ENCODE results near the gene INCENP. TPM values are rescaled to one million over a fixed set of nuclear protein-coding genes. Genes with fewer than 3 reads are reported as not detected.

Gene INCENP
- total and polyA plus RNA-seq, 10 of the 15 experiments (the other 5 are each of a cell fraction or from before 2014, with no cell fraction given) = 1.4 to 96.8 (median 29.0) TPM

DNA sequence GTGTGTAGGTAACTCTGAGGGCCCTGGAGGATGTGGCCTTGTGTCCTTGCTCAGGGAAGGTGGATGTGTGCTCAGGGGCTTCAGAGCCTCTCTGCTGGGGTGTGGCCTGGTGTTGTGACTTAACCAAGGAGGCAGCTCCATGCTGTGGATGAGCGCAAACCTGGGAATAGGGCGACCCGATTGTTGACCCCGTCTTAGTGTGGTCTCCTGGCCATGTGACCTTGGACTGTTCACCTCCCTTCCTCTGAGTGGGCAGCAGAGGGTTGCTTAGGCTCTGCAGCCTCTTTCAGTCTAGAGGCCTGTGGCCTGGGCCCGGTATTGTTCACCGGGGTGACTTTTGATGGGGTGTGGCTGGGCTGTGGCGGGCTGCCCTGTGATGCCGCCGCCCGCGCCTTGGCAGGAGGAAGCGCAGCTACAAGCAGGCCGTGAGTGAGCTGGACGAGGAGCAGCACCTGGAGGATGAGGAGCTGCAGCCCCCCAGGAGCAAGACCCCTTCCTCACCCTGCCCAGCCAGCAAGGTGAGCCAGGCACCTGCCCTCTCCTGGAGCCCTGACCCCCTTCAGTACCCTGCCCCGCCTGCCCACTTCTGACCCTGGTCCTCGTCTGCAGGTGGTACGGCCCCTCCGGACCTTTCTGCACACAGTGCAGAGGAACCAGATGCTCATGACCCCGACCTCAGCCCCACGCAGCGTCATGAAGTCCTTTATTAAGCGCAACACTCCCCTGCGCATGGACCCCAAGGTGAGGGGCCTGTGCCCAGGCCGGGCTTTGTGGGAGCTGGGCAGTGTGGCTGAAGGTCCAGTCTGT is 16.7 kb downstream of the INCENP start:
- no peaks in the 10 kb centered on the region for H3K4me1 ChIP-seq (ENCODE audit: control insufficient read depth, insufficient read depth, low read length)
- POLR2A ChIA-PET = no interaction called here
- ATAC-seq (no peak), FAIRE-seq (no peak), DNase-seq (ENCODE audit: low read depth, low spot score) (no peak)
- no TSS peak for BruUV-seq (replicated peaks)
- H3K36me3 ChIP-seq (ENCODE audit: control insufficient read depth in 2 of 2, insufficient read depth in 2 of 2, low read length in 1 of 2) = peaks cover 40 to 64% of the 10 kb centered on the region in 2 experiments
- no peak overlapping the region for H3K4me2 ChIP-seq (ENCODE audit: control insufficient read depth, insufficient read depth)
- H3K9me3 ChIP-seq (replicated peaks; ENCODE audit: control insufficient read depth, insufficient read depth, low read length) = no peaks in the 10 kb centered on the region
- RAD21 ChIA-PET (ENCODE audit: unreplicated experiment) = no interaction called here
- CTCF ChIA-PET = no interaction called here
- no peaks in the 10 kb centered on the region for H3K27me3 ChIP-seq (replicated peaks in 1 of 2; ENCODE audit: control insufficient read depth in 2 of 2, insufficient read depth in 2 of 2, low read length in 1 of 2)
- 98% methylated on average over 24 of the region's 24 CpGs for WGBS (ENCODE audit: insufficient coverage, insufficient replicate concordance, low lambda C conversion rate, missing lambda C conversion rate)
- TF ChIP-seq YY1 (IDR thresholded peaks at IDR 0.05; ENCODE audit: low read depth, low read length) (no peak), SRF (IDR thresholded peaks at IDR 0.05; ENCODE audit: low read depth in 2 of 2, low read length in 2 of 2) (no peak), MXI1 (IDR thresholded peaks at IDR 0.05; ENCODE audit: low read depth, low read length) (no peak), LARP7 (IDR thresholded peaks at IDR 0.05) (no peak), RELA (IDR thresholded peaks at IDR 0.05; ENCODE audit: borderline replicate concordance, partially characterized antibody) (no peak), SMAD5 (IDR thresholded peaks at IDR 0.05; ENCODE audit: low read depth) (no peak), POU2F2 (IDR thresholded peaks at IDR 0.05; ENCODE audit: borderline replicate concordance, low read depth, low read length) (no peak), HDAC6 (IDR thresholded peaks at IDR 0.05; ENCODE audit: unreplicated experiment) (no peak), SMC3 (IDR thresholded peaks at IDR 0.05; ENCODE audit: borderline replicate concordance, low read length) (no peak), BACH1 (IDR thresholded peaks at IDR 0.05; ENCODE audit: borderline replicate concordance) (no peak)
- TF ChIP-seq, protein P1, sequence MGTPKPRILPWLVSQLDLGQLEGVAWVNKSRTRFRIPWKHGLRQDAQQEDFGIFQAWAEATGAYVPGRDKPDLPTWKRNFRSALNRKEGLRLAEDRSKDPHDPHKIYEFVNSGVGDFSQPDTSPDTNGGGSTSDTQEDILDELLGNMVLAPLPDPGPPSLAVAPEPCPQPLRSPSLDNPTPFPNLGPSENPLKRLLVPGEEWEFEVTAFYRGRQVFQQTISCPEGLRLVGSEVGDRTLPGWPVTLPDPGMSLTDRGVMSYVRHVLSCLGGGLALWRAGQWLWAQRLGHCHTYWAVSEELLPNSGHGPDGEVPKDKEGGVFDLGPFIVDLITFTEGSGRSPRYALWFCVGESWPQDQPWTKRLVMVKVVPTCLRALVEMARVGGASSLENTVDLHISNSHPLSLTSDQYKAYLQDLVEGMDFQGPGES (IDR thresholded peaks at IDR 0.05) = no peak
- TF ChIP-seq, protein P2, sequence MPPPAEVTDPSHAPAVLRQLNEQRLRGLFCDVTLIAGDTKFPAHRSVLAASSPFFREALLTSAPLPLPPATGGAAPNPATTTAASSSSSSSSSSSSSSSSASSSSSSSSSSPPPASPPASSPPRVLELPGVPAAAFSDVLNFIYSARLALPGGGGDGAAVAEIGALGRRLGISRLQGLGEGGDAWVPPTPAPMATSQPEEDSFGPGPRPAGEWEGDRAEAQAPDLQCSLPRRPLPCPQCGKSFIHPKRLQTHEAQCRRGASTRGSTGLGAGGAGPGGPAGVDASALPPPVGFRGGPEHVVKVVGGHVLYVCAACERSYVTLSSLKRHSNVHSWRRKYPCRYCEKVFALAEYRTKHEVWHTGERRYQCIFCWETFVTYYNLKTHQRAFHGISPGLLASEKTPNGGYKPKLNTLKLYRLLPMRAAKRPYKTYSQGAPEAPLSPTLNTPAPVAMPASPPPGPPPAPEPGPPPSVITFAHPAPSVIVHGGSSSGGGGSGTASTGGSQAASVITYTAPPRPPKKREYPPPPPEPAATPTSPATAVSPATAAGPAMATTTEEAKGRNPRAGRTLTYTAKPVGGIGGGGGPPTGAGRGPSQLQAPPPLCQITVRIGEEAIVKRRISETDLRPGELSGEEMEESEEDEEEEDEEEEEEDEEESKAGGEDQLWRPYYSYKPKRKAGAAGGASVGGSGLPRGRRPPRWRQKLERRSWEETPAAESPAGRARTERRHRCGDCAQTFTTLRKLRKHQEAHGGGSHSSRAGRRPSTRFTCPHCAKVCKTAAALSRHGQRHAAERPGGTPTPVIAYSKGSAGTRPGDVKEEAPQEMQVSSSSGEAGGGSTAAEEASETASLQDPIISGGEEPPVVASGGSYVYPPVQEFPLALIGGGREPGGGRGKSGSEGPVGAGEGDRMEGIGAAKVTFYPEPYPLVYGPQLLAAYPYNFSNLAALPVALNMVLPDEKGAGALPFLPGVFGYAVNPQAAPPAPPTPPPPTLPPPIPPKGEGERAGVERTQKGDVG (CRISPR knock-in tag; IDR thresholded peaks at IDR 0.05) = no peak
- TF ChIP-seq, protein P3, sequence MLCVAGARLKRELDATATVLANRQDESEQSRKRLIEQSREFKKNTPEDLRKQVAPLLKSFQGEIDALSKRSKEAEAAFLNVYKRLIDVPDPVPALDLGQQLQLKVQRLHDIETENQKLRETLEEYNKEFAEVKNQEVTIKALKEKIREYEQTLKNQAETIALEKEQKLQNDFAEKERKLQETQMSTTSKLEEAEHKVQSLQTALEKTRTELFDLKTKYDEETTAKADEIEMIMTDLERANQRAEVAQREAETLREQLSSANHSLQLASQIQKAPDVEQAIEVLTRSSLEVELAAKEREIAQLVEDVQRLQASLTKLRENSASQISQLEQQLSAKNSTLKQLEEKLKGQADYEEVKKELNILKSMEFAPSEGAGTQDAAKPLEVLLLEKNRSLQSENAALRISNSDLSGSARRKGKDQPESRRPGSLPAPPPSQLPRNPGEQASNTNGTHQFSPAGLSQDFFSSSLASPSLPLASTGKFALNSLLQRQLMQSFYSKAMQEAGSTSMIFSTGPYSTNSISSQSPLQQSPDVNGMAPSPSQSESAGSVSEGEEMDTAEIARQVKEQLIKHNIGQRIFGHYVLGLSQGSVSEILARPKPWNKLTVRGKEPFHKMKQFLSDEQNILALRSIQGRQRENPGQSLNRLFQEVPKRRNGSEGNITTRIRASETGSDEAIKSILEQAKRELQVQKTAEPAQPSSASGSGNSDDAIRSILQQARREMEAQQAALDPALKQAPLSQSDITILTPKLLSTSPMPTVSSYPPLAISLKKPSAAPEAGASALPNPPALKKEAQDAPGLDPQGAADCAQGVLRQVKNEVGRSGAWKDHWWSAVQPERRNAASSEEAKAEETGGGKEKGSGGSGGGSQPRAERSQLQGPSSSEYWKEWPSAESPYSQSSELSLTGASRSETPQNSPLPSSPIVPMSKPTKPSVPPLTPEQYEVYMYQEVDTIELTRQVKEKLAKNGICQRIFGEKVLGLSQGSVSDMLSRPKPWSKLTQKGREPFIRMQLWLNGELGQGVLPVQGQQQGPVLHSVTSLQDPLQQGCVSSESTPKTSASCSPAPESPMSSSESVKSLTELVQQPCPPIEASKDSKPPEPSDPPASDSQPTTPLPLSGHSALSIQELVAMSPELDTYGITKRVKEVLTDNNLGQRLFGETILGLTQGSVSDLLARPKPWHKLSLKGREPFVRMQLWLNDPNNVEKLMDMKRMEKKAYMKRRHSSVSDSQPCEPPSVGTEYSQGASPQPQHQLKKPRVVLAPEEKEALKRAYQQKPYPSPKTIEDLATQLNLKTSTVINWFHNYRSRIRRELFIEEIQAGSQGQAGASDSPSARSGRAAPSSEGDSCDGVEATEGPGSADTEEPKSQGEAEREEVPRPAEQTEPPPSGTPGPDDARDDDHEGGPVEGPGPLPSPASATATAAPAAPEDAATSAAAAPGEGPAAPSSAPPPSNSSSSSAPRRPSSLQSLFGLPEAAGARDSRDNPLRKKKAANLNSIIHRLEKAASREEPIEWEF (IDR thresholded peaks at IDR 0.05; ENCODE audit: insufficient replicate concordance, low read depth, low read length) = no peak
- H3K4me3 ChIP-seq = no peak overlapping the region
- in situ Hi-C loops (cut with MboI) = no loop called here
- H4K20me1 ChIP-seq (ENCODE audit: control insufficient read depth, insufficient read depth) = no peaks in the 10 kb centered on the region; the same call in 1 of the 2 replicates
- intact Hi-C loops (cut with micrococcal nuclease; ENCODE audit: unreplicated experiment) = no loop called here
- no peak overlapping the region for H3K27ac ChIP-seq (ENCODE audit: control insufficient read depth, insufficient read depth)
- H3K9ac ChIP-seq (ENCODE audit: control insufficient read depth, insufficient read depth, low read length) = no peak overlapping the region
- H2AFZ ChIP-seq (ENCODE audit: control insufficient read depth, low read depth, low read length) = no peak overlapping the region
- SMC1A ChIA-PET (ENCODE audit: uncharacterized antibody, unreplicated experiment) = no interaction called here
- H3K79me2 ChIP-seq (ENCODE audit: control insufficient read depth, insufficient read depth, low read length) = peaks cover 2% of the 10 kb centered on the region
